Skeletal muscle satellite cell (primary cell): Measurements from ENCODE around the gene CD99.
"Not testable (repeated sequence)": the region's sequence is repeated elsewhere in the genome, so short reads cannot be mapped to it uniquely, and the experiment has no call there.

Experiments
- H3K27me3 ChIP-seq: 2 replicates; pipeline ENCODE4 v1.7.0; 2013; ENCODE audit warnings: low read length; ENCODE audit not compliant: control insufficient read depth, insufficient read depth
- H3K36me3 ChIP-seq: 2 replicates; pipeline ENCODE4 v1.7.0; 2013; ENCODE audit warnings: mild to moderate bottlenecking, control low read depth, low read length; ENCODE audit not compliant: insufficient read depth
- H3K4me1 ChIP-seq: 2 replicates; pipeline ENCODE4 v1.7.0; 2013; ENCODE audit warnings: low read length; ENCODE audit not compliant: control insufficient read depth, insufficient read depth
- H3K4me2 ChIP-seq: 2 replicates; pipeline ENCODE4 v1.7.0; 2013; ENCODE audit warnings: mild to moderate bottlenecking, low read length
- H3K4me3 ChIP-seq: 2 replicates; pipeline ENCODE4 v1.7.0; 2013; ENCODE audit warnings: low read length
- H3K9ac ChIP-seq: 2 replicates; pipeline ENCODE4 v1.7.0; 2013; ENCODE audit warnings: mild to moderate bottlenecking, low read depth, low read length, moderate library complexity
- H3K9me3 ChIP-seq: replicated peaks from 2 replicates; pipeline ENCODE4 v1.7.0; 2013; ENCODE audit warnings: mild to moderate bottlenecking, control low read depth, low read length

The CD99 gene

GRCh38 chrX:2766906-2767305, 75.8 kb downstream of the CD99 start:
- Histone ChIP-seq H3K4me2 (no peak overlapping the region), H3K36me3 (no peaks in the 10 kb centered on the region), H3K4me1 (peaks cover 3% of the 10 kb centered on the region), H3K9ac (no peak overlapping the region), H3K4me3 (no peak overlapping the region), H3K27me3 (peaks cover 10% of the 10 kb centered on the region), H3K9me3 (no peaks in the 10 kb centered on the region)

GRCh38 chrX:2767631-2768455, 76.7 kb downstream of the CD99 start:
- Histone ChIP-seq H3K27me3 (peaks cover 10% of the 10 kb centered on the region), H3K9ac (no peak overlapping the region), H3K4me2 (no peak overlapping the region), H3K9me3 (no peaks in the 10 kb centered on the region), H3K4me1 (peaks cover 3% of the 10 kb centered on the region), H3K36me3 (no peaks in the 10 kb centered on the region), H3K4me3 (no peak overlapping the region)

- peaks cover 10% of the 10 kb centered on the region for H3K27me3 ChIP-seq
- peaks cover 3% of the 10 kb centered on the region for H3K9me3 ChIP-seq
- no peaks in the 10 kb centered on the region for H3K36me3 ChIP-seq
- no peak overlapping the region for H3K4me3 ChIP-seq
- H3K4me1 ChIP-seq = peaks cover 3% of the 10 kb centered on the region
- no peak overlapping the region for H3K4me2 ChIP-seq
- H3K9ac ChIP-seq = no peak overlapping the region
Measured at GRCh38 chrX:2769615-2770014, 78.5 kb downstream of the CD99 start.

- H3K4me3 ChIP-seq, H3K4me1 ChIP-seq, H3K36me3 ChIP-seq, H3K9ac ChIP-seq, H3K4me2 ChIP-seq, H3K9me3 ChIP-seq: not testable (repeated sequence)
- H3K27me3 ChIP-seq = peaks cover 13% of the 10 kb centered on the region
Measured at GRCh38 chrX:2773166-2774055, 82.3 kb downstream of the CD99 start.

- Histone ChIP-seq H3K36me3 (no peaks in the 10 kb centered on the region), H3K9ac (no peak overlapping the region), H3K4me3 (no peak overlapping the region), H3K4me2 (no peak overlapping the region), H3K27me3 (peaks cover 16% of the 10 kb centered on the region), H3K4me1 (no peaks in the 10 kb centered on the region), H3K9me3 (peaks cover 6% of the 10 kb centered on the region)
Measured at GRCh38 chrX:2774057-2774456, 83.0 kb downstream of the CD99 start.

GRCh38 chrX:2774776-2775175, 83.7 kb downstream of the CD99 start:
- Histone ChIP-seq H3K36me3 (no peaks in the 10 kb centered on the region), H3K4me3 (no peak overlapping the region), H3K4me1 (no peaks in the 10 kb centered on the region), H3K9ac (no peak overlapping the region), H3K9me3 (peaks cover 6% of the 10 kb centered on the region), H3K4me2 (no peak overlapping the region), H3K27me3 (peaks cover 16% of the 10 kb centered on the region)

- H3K4me2 ChIP-seq, H3K9me3 ChIP-seq, H3K4me1 ChIP-seq, H3K9ac ChIP-seq, H3K4me3 ChIP-seq, H3K36me3 ChIP-seq: not testable (repeated sequence)
- peaks cover 29% of the 10 kb centered on the region for H3K27me3 ChIP-seq
Measured at GRCh38 chrX:2780472-2781225, 89.6 kb downstream of the CD99 start.

- H3K4me1 ChIP-seq = no peaks in the 10 kb centered on the region
- peaks cover 29% of the 10 kb centered on the region for H3K27me3 ChIP-seq
- H3K4me3 ChIP-seq = no peak overlapping the region
- no peaks in the 10 kb centered on the region for H3K36me3 ChIP-seq
- H3K9me3 ChIP-seq = no peaks in the 10 kb centered on the region
- no peak overlapping the region for H3K9ac ChIP-seq
- H3K4me2 ChIP-seq = no peak overlapping the region
Measured at GRCh38 chrX:2781226-2781571, 90.1 kb downstream of the CD99 start.

GRCh38 chrX:2781698-2782097, 90.6 kb downstream of the CD99 start:
- H3K4me2 ChIP-seq = no peak overlapping the region
- H3K9ac ChIP-seq = no peak overlapping the region
- no peak overlapping the region for H3K4me3 ChIP-seq
- H3K27me3 ChIP-seq = peaks cover 29% of the 10 kb centered on the region
- no peaks in the 10 kb centered on the region for H3K36me3 ChIP-seq
- no peaks in the 10 kb centered on the region for H3K9me3 ChIP-seq
- no peaks in the 10 kb centered on the region for H3K4me1 ChIP-seq

- no peak overlapping the region for H3K4me2 ChIP-seq
- no peaks in the 10 kb centered on the region for H3K36me3 ChIP-seq
- peaks cover 29% of the 10 kb centered on the region for H3K27me3 ChIP-seq
- no peaks in the 10 kb centered on the region for H3K4me1 ChIP-seq
- no peak overlapping the region for H3K9ac ChIP-seq
- no peak overlapping the region for H3K4me3 ChIP-seq
- H3K9me3 ChIP-seq = no peaks in the 10 kb centered on the region
Measured at GRCh38 chrX:2782171-2782570, 91.1 kb downstream of the CD99 start.

GRCh38 chrX:2782778-2783177, 91.7 kb downstream of the CD99 start:
- Histone ChIP-seq H3K4me2 (no peak overlapping the region), H3K9ac (no peak overlapping the region), H3K36me3 (no peaks in the 10 kb centered on the region), H3K9me3 (no peaks in the 10 kb centered on the region), H3K4me1 (no peaks in the 10 kb centered on the region), H3K4me3 (no peak overlapping the region), H3K27me3 (peaks cover 29% of the 10 kb centered on the region)
